HG03457 (cell line): ENCODE data around the gene RNASE7.
"Not testable (repeated sequence)": the region's sequence is repeated elsewhere in the genome, so short reads cannot be mapped to it uniquely, and the experiment has no call there.

Experiments used
- ATAC-seq: cut with Tn5 transposase; IDR thresholded peaks from one replicate; pipeline ENCODE4 v1.9.1; 2021; ENCODE audit warnings: moderate number of reproducible peaks; ENCODE audit not compliant: unreplicated experiment

Gene RNASE7

DNA sequence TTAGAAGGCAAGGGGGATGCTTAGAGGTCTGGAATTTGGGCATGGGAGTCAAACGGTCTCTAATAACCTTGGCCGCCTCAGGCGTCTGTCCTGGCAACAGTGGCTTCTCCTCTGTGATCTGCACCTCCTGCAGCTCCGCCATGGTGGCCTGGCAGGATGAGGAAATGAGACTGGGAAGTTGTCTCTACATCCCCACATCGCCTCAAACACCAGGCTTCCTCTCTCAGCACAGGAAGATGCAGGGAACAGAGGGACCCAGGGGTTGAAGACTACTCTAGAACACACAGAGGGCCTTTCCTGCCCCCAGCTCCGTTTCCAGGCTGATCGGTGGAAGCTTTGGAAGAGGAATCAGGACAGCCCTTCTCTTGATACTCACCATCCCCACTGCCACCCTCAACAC, 19.0 kb upstream of the RNASE7 start:
- no peak for ATAC-seq

DNA sequence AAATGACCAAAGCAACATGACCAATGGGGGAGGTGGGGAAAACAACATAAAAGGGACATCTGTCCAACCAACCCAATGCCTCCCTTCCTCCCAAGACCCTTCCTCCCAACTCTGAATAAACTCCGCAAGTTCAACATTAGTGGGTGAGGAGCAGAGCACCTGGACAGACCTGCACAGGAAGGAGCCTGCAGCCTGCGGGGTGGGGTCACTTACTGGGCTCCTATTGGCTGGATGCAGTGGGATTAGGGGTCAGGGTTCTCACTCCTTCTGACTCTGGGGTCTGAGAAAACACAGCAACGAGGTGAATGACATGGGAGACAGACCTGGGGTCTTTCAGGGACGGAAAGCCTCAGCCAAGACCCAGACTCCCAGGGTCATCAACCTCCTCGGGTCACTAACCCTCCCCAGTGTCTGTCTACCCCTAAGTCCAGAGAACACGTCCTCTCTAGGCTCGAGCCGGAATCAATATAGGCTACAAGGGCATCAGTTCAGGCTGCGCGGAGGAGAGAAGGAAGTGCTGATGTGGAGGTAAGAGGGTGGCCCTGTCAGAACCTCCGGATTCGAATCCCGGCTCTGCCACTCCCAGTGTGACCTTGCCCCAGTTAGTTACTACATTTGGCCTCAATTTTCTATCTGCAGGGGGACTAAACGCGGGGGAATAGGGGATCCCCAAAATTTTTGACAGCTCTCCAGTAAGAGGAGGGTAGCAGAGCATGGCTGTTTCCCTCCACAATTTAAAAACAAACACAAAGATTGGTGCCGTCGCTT, 18.2 kb upstream of the RNASE7 start:
- ATAC-seq = no peak

GRCh38 chr14:21024585-21025370, 17.4 kb upstream of the RNASE7 start, which contains the start of gene NDRG2:
NDRG2 (minus strand) TSS chr14:21025061; CDS start chr14:21023315, 1,746 bp downstream.
- no peak for ATAC-seq

DNA sequence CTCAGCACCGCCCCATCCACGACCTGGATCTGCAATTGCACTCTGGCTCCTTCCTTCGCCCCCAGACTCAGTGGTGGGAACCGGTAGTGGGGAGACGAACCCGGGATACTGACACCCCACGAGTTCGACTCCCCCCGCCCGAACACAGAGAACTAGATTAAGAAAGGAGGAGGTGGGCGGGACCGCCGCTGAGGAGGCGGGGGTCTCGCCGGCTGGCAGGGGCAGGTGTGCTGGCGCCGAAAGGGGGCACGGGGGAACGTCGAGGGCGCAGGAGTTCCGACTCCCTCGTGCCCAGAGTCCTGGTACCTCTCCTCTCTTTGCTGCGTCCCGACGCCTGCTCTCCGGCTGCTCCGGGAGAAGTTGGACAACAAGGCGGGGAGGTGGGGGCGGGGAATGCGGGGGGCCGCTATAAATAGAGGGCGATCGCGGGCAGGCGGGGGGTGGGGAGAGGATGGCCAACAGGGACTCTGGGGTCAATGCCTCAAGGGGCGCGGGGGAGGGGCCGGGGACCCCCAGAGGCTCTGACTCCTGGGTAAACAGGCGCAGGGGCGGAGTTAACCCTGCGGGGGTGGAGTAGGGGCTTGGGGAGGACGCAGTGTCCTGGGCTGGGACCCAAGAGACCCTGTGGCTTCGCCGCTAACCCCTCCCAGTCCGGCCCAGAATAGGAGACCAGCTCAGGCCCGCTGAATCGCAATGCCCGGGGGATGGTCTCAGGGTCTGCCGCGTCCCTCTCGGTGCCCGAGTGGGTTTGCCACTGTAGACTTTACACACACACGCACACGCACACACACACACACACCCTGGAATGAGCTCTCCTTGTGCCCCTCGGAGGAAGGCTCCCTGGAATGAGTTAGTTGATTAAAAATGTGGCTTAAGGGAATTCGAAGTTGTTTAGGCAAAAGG, 16.5 kb upstream of the RNASE7 start:
- no peak for ATAC-seq

DNA sequence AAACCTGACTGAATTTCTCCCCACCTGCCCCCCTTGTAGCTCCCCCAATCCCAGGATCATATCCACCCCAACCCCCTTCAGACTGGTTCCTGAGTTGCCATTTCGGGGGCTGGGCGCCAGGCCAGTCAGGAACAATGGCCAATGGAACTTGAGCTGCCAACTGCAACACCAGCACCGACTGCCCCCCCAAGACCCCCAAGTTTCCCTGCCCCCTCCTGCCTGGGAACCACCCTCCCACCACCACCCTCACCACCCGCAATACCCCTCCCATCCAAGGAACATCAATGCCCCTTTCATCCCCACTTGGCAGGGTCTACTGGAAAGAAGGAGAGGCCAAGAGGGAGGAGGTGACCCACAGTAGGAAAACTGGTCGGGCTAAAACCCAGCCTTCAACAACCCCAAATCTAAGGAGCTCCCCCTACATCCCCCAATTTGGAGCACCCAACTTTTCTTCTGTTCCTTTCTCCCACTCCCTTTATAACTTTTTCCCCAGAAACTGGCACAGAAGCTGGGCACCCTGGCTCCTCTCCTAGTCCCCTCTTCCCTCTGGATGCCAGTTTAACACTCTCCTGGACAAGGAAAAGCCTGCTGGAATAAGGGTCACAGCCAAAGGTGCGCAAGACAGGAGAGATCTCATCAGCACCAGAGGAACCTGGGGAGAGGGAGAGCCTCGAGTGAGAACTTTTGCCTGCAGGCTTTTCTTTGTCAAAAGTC, 15.7 kb upstream of the RNASE7 start:
- ATAC-seq = no peak

DNA sequence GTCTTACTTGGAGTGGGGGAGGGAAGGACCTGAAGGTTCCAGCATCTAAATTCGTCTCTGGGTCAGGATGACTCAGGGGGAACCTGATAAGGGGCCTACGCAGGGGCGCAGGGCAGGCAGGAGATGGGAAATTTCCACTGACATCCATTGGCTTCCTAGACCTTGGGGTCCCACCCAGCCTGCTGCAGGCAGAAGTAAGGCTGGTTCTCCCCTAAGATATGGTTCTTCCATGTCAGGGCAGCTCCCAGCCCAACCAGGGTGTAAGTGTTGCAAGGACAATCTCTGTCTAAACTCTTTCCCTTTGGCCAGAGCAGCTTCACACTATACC, 15.2 kb upstream of the RNASE7 start:
- ATAC-seq = no peak

DNA sequence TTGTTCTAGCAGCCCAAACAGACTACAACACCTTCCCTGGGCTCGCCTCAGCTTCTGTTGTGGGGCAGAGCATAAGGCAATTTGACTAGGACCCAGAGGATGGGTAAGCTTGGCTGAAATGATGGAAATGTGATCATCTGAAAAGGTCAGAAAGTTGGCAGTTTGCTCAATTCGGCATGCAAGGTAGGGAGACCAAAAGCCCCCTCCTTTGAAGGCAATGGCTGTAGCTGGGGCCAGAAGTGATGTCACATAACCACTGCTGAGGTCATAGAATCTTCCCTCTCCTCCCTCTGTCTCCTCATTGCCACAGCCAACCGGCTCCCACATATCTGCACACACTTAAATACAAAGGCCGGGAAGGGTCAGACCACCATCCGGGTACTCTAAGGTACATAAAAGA, 12.2 kb upstream of the RNASE7 start, which contains the start of gene TPPP2:
TPPP2 (plus strand) TSS at position 301 of the 400 bp plus-strand sequence. CDS start 365 bp downstream, outside the sequence.
- no peak for ATAC-seq

DNA sequence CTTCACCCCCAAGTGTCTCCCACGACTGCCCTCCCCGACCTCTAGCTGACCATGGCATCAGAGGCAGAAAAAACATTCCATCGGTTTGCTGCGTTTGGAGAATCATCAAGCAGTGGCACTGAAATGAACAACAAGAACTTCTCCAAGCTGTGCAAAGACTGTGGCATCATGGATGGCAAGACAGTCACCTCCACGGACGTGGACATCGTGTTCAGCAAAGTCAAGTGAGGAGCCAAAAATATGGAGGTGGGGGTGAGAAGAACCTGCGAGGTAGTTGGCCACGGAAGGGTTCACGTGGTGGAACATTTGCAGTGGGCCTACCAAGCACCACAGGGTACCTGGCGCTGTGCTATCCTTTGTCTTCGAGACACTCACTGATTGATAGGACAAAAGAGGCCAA, 11.6 kb upstream of the RNASE7 start:
- no peak for ATAC-seq

- ATAC-seq = no peak
Measured at GRCh38 chr14:21032326-21033132, 9.6 kb upstream of the RNASE7 start.

- no peak for ATAC-seq
Measured at GRCh38 chr14:21033133-21033698, 8.9 kb upstream of the RNASE7 start.

DNA sequence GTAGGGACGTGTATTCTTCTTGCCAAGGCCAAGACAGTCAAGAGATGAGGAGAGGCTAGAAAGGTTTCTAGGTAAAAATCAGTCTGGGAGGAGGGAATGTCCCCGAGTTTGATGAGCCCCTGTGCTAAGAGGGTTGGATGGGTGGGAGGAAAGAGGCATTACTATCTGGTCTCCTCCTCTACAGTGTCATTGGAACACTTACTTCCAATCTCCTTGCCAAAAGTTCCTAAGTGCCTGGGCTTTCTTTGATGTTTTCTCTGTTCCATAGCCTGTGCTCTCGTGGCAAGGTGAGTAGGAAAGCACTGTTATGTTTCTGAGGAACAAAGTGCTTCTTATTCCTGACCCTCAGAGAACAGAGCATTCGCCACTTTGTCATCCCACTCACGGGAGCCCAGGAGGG, 7.5 kb upstream of the RNASE7 start, which contains the start of gene RNASE13:
RNASE13 (minus strand) TSS at position 101 of the 400 bp plus-strand sequence. CDS start 519 bp downstream, outside the sequence.
- no peak for ATAC-seq

DNA sequence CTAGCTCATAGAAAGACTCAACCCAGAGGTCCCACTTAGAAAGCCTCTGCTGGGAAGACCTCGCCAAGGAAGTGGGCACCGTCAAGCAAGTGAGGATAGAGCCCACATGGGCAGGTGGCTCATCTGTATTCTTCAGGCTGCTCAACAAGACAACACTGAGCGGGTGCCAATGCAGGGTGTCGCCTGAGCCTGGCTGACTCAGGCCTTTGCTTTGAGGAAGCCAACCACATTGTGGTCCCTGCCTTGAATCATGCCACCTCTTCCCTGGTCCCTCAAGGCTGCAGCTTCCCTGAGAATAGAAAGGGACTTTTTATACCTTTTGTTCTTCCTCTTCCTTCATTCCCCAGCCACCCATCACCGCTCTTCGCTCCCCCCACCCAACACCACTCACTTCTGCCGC, 5.4 kb upstream of the RNASE7 start:
- ATAC-seq = no peak

DNA sequence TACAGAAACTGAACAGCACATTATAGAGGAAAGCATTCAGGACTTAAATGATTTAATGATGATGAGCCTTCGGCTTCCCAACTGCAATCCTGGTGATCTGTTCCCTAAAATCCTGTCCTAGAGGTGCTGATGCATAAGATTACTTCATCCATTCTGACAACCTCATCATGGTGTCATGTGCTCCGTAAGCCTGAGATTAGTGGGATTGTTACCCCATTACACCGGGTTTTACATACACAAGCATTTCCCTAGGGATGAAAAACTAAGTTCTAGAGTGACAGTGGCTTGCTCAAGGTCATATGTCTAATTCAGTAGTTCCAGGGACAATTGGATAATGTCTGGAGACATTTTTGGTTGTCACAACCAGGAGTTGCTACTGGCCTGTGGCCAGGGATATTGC, 5.0 kb upstream of the RNASE7 start:
- no peak for ATAC-seq

GRCh38 chr14:21038441-21039422, 3.4 kb upstream of the RNASE7 start:
- ATAC-seq = no peak

GRCh38 chr14:21039585-21040369, 2.4 kb upstream of the RNASE7 start:
- no peak for ATAC-seq

DNA sequence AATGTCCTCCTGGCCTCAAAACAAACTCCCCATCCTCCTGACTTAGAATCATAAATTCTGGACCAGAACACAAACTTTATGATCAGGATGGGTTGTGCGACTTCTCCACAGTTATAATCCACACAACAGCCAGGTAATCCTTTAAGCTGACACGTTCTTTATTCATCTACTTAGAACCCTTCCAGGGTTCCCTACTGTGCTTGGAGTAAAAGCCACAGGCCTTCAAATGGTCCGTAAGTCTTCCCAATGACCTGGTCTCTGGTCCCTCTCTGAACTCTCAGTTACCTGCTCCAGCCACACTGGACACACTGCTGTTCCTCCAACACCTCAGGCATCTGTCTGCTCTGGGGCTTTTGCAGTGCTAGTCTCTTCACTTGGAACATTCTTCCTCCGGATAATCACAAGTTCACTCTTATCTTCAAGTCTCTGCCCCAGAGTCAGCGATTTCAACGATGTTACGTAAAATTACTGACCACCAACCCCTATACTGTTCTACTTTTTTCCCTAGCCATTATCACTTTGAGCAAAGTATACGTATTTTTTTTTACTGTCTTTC, 1.7 kb upstream of the RNASE7 start:
- no peak for ATAC-seq

- not testable (repeated sequence) for ATAC-seq
Measured at GRCh38 chr14:21040941-21041340, 1.2 kb upstream of the RNASE7 start.
